Activated T-cell treated with anti-CD3 and anti-CD28 coated beads for 4 hours (primary cell): ENCODE results near the gene OTULIN.

Source experiments
- DNase-seq: peaks from one replicate; pipeline ENCODE4 v3.0.0-alpha.2; 2020

Gene OTULIN

GRCh38 chr5:14669415-14669814 is 4.9 kb downstream of the OTULIN start:
- DNase-seq, result no peak

- no peak for DNase-seq
Measured at GRCh38 chr5:14669975-14670374, 5.5 kb downstream of the OTULIN start.

GRCh38 chr5:14671414-14671813 is 6.9 kb downstream of the OTULIN start:
- DNase-seq, result no peak

DNA sequence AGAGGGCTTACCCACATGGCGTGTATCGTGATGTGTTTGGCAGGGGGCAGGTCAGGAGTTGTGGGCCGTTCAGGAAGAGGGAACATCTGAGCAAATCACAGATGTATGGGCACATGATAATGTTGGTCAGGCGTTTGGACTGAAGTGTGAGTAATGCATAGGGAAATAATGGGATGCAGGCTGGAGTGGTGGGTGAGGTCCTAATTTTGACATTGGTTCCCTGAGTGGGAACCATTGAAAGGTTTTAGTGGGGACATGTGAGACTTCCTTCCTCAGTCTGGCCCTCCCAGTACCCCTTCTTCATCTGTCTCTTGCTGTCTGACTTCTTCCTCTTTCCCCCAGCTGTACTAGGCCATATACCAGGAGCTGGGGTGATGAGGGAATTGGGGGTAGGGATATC is 7.6 kb downstream of the OTULIN start:
- DNase-seq, result no peak

- no peak for DNase-seq
Measured at GRCh38 chr5:14672484-14673394, 8.2 kb downstream of the OTULIN start.

- DNase-seq, result no peak
Measured at GRCh38 chr5:14673443-14673842, 8.9 kb downstream of the OTULIN start.

DNA sequence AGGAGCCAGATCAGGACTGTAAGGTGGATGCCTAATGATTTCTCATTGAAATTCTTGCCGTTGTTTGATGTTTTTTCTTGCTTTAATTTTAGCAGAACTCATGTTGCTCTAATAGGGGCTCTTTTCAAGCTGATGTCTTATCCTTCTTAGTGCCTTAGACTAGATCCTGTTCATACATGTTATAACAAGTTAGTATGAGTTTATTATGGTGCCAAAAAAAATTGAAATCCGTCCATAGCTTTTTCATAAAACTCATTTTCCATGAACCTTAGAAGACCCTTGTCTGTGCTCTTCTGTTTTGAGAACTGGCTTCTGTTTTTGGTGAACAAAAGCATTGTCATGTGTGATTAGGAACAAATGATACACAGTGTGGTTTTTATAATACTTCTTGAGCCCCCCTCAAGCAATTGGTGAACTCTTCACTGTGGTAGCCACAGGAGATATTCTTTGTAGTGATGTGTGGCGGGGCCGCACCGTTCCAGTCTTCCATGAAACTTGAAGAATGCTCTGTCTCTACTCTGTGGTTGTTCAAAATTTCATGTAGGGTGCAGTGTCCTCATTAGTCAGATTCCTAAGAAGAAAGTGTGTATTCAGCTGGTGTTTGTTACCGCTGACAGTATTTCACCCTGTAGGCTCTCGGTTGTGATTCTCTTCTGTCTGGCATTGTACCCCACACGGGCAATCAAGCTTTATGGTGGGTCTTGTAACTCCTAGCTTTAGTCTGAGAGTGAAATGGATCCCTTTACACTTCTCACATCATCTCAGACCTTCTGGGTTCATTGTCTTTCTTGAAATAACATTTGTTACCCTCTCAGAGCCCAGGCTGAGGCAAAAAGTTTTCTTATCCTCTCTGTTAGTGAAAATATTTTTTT is 10.7 kb downstream of the OTULIN start:
- DNase-seq, result no peak

DNA sequence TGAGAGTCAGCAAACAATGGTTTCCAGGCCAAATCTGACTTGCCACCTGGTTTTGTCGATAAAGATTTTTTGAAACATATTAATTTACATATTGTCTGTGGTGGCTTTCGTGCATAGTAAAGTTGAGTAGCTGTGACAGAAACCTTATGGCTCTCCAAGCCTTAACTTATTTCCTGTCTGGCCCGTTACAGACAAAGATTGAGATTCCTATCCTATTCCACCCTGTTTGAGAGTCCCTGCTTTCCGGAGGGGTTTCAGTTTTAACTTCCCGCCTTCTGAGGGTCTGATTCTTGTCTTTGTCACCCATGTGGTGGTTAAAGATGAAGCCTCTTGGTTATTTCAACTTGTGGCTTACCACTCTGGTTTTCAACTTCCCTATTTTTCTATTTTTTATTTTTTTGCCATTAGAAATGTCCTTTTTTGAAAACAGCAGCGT is 11.4 kb downstream of the OTULIN start:
- DNase-seq, result no peak

- DNase-seq, result no peak
Measured at GRCh38 chr5:14676320-14676719, 11.8 kb downstream of the OTULIN start.

DNA sequence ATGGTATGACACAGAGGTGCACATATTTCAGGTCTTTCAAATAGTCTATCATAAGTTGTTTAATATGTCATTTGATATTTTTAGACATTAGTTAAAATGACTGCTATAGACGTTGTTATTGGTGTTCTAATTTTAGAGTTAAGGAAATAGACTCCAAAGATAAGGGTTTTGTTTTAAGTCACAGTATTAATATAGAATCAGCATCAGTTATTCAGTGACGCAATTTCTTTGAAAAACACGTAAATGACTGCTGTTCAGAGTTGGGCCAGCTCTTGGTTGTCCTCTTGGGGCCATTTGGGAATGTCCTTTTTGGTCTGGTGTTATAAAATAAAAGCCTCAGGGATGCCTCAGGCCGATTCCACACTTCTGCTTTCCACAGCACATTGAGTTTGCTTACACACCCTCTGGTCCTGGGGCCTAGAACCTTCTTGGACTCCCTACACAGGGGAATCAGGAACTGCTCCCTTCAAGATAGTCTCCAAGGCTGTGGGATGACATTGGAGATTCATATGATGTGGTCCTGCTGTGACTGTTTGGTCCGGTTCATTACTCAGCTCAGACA is 14.3 kb downstream of the OTULIN start:
- no peak for DNase-seq

DNA sequence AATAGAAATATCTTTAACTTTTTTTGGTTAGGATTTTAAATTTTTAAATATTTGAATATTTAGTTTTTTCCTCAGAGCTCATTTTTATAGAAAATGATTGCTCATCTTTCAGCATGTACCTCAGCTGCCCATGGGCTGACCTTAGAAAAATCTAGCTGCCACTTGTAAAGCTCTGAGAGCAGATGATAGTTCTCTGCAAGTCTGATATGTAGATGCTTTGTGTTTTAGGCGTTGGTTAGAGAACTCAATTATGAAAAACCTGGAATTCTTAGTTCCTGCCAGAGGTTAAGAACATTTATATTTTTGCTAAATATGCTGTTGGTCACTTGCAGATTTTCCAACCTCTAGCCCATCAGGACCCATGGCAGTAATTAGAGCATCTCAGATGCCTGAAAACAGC is 15.1 kb downstream of the OTULIN start:
- DNase-seq, result no peak

DNA sequence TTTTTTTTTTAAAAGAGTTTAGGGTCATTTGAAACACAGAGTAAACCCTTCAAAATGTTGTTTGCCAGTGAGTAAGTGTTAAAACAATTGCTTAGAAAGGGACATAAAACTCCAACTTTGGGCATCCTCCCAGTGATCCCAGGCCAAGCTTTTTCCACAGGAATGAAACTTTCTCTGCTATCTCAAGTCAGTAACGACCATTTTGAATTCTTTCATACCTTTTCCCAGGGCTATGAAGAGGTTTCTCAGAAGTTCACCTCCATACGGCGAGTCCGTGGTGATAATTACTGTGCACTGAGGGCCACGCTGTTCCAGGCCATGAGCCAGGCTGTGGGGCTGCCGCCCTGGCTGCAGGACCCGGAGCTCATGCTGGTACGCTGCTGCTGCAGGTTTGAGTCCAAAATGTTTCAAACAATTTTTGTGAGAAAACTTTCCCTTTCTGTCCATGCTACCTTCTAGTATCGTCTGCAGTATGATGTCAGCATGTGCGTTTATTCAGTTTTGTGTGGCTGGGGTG is 16.8 kb downstream of the OTULIN start:
- no peak for DNase-seq

DNA sequence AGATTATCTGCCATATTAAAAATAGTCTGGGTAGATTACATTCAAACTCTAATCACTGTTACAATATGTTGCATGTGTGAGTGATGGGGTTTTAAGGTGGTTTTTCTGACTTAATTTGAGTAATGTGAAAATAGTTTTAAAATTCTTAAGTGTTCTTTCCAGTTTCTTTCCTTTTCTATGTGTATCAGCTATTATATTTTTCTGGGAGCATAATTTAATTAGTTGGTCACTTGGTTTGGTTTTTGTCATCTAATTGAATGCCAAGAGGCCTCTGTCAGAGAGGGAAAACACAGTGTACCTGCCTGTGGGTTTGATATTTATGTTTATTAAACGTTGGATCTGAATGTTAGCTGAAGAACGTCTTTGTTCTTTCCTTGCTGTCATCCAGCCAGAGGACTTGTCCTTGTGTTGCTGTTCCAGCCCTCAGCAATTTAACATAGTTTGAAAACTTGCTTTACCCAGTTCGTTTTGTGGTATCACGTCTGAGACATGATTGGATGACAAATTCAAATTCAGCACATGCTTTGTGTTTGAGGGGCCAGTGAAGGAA is 19.5 kb downstream of the OTULIN start:
- DNase-seq, result no peak

DNA sequence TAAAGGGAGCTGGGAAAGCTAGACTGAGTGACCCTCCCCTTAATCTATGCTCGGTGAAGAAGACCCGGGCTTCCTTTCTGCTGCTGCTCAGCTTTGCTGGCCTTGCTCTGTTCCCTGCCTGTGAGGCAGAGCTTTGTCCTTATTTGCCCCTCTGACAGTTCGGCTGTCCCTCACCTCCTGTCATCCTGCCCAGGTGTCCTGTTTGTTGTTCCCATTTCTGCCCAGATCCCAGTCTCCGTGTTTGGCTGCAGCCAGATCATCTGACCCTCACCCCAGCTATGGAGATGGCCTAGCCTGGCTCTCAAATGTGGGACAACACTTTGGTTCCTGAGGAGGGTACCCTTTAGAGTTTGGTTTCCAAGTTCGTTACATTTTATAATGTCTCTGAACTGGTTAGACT is 20.2 kb downstream of the OTULIN start:
- no peak for DNase-seq

- DNase-seq, result no peak
Measured at GRCh38 chr5:14685757-14686156, 21.2 kb downstream of the OTULIN start.

DNA sequence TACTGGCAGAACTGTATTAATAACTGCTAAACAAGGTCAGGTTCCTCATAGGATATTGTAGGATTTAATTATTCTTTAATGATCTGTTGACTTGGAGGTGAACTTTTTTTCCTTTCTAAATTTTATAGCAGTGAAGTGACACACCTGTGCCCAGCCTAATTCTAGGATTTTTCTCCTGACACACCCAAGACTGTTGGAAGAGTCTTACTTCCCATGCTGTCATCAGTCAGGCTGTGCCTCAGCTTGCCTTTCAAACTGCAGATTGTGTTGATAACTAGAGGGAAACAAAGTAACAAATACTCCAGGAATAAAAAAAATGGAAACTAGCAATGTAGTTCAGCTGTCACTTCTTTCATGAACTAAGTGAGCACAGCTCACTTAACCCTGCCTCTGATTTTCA is 22.0 kb downstream of the OTULIN start:
- DNase-seq, result no peak

DNA sequence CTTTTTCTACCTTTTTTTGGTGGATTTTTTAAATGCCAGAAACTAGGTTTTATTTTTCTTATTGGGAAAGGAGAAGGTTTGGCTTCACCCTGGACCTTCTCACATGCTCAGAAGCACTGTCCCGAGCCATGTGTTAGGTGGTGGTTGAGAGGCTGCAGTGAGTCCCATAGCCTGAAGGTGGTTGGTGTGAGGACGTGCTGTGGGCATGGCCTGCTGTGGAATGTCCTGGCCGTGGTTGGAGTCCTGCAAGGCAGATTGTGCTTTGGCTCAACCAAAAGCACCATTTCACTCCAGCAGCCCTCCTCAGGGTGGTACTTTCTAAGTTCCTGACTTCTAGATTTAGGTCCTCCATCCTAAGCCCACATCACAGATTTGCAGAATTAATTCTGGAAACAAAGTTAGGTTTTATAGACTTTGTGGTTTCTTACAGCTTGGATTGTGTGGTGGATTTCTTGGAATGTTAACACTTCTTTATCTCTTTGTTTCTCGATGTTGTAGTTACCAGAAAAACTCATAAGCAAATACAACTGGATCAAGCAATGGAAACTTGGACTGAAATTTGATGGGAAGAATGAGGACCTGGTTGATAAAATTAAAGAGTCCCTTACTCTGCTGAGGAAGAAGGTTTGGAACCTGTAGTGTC is 22.6 kb downstream of the OTULIN start:
- no peak for DNase-seq

GRCh38 chr5:14693070-14693469 is 28.6 kb downstream of the OTULIN start:
- no peak for DNase-seq

DNA sequence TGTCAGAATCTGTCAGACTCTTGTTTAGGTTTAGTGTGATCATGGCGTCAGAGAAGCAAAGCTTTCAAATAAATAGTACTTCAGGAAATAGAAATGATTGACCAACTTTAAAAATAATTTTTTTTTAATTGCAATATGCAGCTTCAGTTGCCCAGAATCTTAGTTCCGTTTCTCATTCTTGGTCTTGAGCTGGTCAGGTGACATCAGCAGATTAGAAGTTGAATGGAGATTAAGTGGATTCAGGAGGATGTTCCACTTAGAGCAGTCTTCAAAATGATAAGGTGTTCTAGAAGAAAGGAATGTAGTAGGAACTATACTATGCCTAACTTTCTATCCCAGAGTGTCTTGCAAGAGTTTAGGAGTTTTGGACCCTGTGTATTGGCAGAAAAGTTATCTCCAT is 30.6 kb downstream of the OTULIN start:
- DNase-seq, result no peak

DNA sequence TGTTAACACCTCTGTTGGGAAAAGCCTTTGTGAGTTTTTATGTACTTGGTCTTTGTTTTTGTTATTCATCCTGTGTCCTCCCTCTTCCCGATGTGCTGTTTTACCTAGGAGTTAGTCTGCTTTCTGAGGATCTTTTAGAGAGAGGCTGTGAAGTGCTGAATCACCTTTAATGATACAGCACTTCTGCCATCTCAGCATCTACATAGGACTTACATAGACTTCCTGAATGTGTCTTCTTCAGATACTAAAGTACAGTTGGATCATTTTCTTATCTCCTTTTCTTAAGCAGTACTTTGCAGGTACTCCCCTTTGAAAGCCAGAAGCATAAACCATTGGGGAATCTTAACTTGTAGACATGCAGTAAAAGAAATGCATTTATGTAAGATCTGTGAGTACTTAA is 31.5 kb downstream of the OTULIN start:
- no peak for DNase-seq

- no peak for DNase-seq
Measured at GRCh38 chr5:14696851-14697250, 32.3 kb downstream of the OTULIN start.

- no peak for DNase-seq
Measured at GRCh38 chr5:14698495-14698894, 34.0 kb downstream of the OTULIN start.

GRCh38 chr5:14699159-14699558 is 34.6 kb downstream of the OTULIN start:
- no peak for DNase-seq
